GM21619 (cell line): ENCODE measurements around the gene AMY2B.
"Not testable (repeated sequence)": the region's sequence is repeated elsewhere in the genome, so short reads cannot be mapped to it uniquely, and the experiment has no call there.

Experiments
- ATAC-seq: cut with Tn5 transposase; IDR thresholded peaks from one replicate; pipeline ENCODE4 v1.9.1; 2021; ENCODE audit not compliant: unreplicated experiment

Gene AMY2B

DNA sequence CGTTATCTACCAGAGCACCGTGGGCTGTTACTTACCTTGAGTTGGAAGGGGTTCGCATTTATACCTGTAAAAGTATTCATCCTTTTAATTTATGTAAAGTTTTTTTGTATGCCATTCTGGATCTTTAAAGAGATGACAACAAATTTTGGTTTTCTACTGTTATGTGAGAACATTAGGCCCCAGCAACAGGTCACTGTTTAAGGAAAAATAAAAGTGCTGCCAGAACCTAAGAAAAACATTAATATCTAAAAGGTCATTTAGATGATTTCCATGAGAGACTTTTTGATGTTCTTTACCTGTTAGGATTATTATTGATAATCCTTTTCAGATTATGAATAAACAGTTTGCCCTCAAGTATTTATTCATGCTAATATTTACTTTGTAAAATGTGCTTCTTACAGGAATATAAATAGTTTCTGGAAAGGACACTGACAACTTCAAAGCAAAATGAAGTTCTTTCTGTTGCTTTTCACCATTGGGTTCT, 45.6 kb downstream of the AMY2B start, which contains the start of gene AMY2A:
Gene AMY2A, plus strand, starts transcription at position 434 of the 484 bp plus-strand sequence. Its CDS starts 14 bp downstream, at position 448.
- not testable (repeated sequence) for ATAC-seq

DNA sequence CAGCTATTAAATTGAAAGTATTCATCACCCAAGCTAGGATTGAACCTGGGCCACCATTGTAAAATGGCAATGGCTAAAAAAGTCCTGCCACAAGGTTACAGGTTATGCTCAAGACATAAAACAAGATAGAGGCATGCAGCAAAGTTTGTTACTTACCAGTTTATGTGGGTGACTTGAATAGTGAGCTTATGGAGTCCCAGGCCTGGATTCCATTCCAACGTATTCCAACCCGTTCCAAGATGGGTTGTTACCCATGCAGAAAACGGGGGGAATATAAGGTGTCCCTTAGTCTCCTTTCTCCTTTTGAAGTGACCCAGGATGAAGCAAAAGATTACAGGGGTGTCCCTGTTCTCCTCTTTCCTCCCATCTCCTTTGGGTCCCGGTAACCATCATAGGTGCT, 56.0 kb downstream of the AMY2B start:
- not testable (repeated sequence) for ATAC-seq
